Esophagus (tissue), 2 donors: Measurements from ENCODE around the gene SLC27A4. TPM values are rescaled to one million over a fixed set of nuclear protein-coding genes. Genes with fewer than 3 reads are reported as not detected.

Experiments used
- H3K27ac ChIP-seq, 2 donors: one replicate each; pipeline ENCODE4 v1.5.1; 2013; ENCODE audit warnings: low read depth in 2 of 2, mild to moderate bottlenecking in 2 of 2, inconsistent platforms in 1 of 2, low read length in 1 of 2, moderate library complexity in 1 of 2
- H3K27me3 ChIP-seq, 2 donors: one replicate each; pipeline ENCODE4 v1.6.1; 2013; ENCODE audit warnings: low read length in 2 of 2, control low read depth in 1 of 2, mild to moderate bottlenecking in 1 of 2; ENCODE audit not compliant: insufficient read depth in 2 of 2, control insufficient read depth in 1 of 2
- H3K36me3 ChIP-seq, 2 donors: one replicate each; pipeline ENCODE4 v1.6.1; 2013; ENCODE audit warnings: low read length in 1 of 2; ENCODE audit not compliant: control insufficient read depth in 2 of 2, insufficient read depth in 2 of 2
- H3K4me1 ChIP-seq, 2 donors: one replicate each; pipeline ENCODE4 v1.6.1; 2013; ENCODE audit warnings: low read length in 1 of 2; ENCODE audit not compliant: control insufficient read depth in 2 of 2, insufficient read depth in 2 of 2
- H3K4me3 ChIP-seq, 2 donors: one replicate each; pipeline ENCODE4 v1.5.1; 2013; ENCODE audit warnings: low read length in 2 of 2, mild to moderate bottlenecking in 2 of 2, low read depth in 1 of 2, moderate library complexity in 1 of 2
- H3K9me3 ChIP-seq, 2 donors: one replicate each; pipeline ENCODE4 v1.6.1; 2013; ENCODE audit warnings: mild to moderate bottlenecking in 2 of 2, low read depth in 1 of 2, low read length in 1 of 2, moderate library complexity in 1 of 2; ENCODE audit not compliant: control insufficient read depth in 2 of 2, insufficient read depth in 1 of 2
- WGBS, 2 donors: extraction: QIAGEN DNeasy Blood & Tissue Kit; methylation state at CpG; one replicate each; pipeline ENCODE4 v1.1.7; 2013; 5-methylcytosine and 5-hydroxymethylcytosine counted together
- polyA plus RNA-seq, 2 donors: library from polyadenylated mRNA; stranded (reverse); fragments of 200-250 nt; gene quantifications; one replicate each; pipeline ENCODE4 v1.2.3, GENCODE V29; 2013
- donor health status: healthy with polysubstance abuse.
- donor health status: Bipolar disorder and iron deficiency.

SLC27A4 gene
- polyA plus RNA-seq, 2 donors, result 65.2 to 69.2 TPM

DNA sequence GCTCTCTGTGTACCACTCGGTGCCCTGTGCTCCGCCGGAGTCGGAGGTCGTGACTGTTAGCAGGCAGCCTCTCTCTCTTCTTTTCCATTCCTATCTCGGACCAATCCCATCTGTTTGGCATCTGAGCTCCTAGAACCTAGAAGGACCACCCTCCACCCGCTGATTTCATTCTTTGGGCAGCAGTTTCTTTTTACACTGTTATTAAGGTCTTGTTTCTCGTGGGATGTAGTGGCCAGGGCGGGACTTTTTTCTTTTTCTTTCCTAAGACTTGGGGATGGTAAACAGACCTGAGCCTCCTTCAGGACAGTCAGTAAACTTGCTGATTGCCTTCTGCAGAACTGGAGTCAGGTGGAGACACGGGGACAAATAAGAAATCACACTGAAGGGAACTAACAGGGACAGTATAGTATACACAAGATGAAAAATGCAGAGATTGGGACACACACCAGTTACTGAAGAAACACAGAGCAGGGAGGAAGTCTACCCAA, 31.3 kb downstream of the SLC27A4 start:
- H3K9me3 ChIP-seq, result no peaks in the 10 kb centered on the region
- peak overlapping the region; percentile 80 to 99 for H3K27ac ChIP-seq
- peak overlapping the region; percentile 68 to 91 for H3K4me3 ChIP-seq
- no peaks in the 10 kb centered on the region for H3K27me3 ChIP-seq
- peaks cover 0 to 3% of the 10 kb centered on the region in 2 donors for H3K36me3 ChIP-seq
- 0% methylated on average over 10 of the region's 10 CpGs for WGBS, 2 donors
- H3K4me1 ChIP-seq, result peaks cover 0 to 8% of the 10 kb centered on the region in 2 donors

DNA sequence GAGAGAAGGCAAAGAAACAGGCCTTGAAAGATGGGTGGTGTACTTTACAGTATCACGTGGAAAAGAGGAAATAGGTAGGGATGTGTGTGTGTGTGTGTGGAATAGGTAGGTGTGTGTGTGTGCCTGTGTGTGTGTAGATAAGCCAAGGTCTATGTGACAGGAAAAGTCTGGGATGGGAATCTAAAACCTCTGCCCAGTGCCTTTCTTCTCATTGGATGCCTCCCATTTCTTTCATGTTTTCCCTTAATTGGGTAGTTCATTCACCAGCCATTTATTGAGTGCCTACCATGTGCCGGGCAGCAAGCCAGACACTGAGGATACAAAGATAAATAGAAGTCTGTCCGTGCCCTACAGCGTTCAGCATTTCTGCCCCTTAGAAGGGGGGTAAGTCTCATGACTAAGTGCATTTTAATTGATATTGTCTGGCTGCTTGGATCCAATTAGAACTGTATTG, 31.9 kb downstream of the SLC27A4 start:
- peak overlapping the region; percentile 80 to 99 for H3K27ac ChIP-seq
- no peaks in the 10 kb centered on the region for H3K9me3 ChIP-seq
- WGBS, 2 donors, result 17 to 19% methylated on average over 4 of the region's 4 CpGs
- peak overlapping the region; percentile 68 to 91 for H3K4me3 ChIP-seq
- H3K27me3 ChIP-seq, result no peaks in the 10 kb centered on the region
- H3K36me3 ChIP-seq, result peaks cover 0 to 3% of the 10 kb centered on the region in 2 donors
- peaks cover 0 to 8% of the 10 kb centered on the region in 2 donors for H3K4me1 ChIP-seq

- peaks cover 0 to 8% of the 10 kb centered on the region in 2 donors for H3K4me1 ChIP-seq
- no peaks in the 10 kb centered on the region for H3K9me3 ChIP-seq
- H3K4me3 ChIP-seq, result no peak overlapping the region
- H3K36me3 ChIP-seq, result peaks cover 0 to 3% of the 10 kb centered on the region in 2 donors
- H3K27ac ChIP-seq, result peak overlapping the region; percentile 1 to 99
- no peaks in the 10 kb centered on the region for H3K27me3 ChIP-seq
- 82 to 87% methylated on average over 1 of the region's 1 CpG for WGBS, 2 donors
These were observed 32.5 kb downstream of the SLC27A4 start for GRCh38 chr9:128372784-128373183.

DNA sequence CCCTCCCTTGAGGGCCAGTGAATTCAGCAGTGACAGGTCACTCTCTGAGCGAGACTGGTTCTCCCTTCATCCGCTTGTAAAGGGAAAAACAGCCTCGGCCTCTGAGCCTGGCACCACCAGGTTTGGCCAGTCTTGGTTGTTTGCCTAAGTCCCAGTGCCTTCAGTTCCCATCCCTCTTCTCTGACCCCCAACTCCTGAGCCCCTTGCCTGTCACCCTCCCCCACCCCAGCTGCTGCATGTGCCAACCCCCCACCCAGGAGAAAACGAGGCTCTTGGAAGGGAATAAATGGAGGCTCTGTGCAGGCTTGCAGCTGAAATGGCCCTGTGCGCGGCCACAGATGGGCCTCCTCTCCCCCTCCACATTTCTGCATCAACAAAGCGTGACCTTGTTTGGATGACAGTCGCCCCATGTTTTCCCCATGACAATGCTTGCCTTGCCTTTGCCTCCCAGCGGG, 33.9 kb downstream of the SLC27A4 start:
- Histone ChIP-seq H3K4me1 (peaks cover 0 to 8% of the 10 kb centered on the region in 2 donors), H3K27ac (no peak overlapping the region), H3K9me3 (no peaks in the 10 kb centered on the region), H3K4me3 (no peak overlapping the region), H3K36me3 (peaks cover 3 to 5% of the 10 kb centered on the region in 2 donors), H3K27me3 (no peaks in the 10 kb centered on the region)
- 85% methylated on average over 9 of the region's 9 CpGs for WGBS, 2 donors

GRCh38 chr9:128375865-128376264, 35.5 kb downstream of the SLC27A4 start:
- peaks cover 0 to 5% of the 10 kb centered on the region in 2 donors for H3K4me1 ChIP-seq
- 59 to 71% methylated on average over 5 of the region's 5 CpGs for WGBS, 2 donors
- no peak overlapping the region for H3K4me3 ChIP-seq
- H3K9me3 ChIP-seq, result no peaks in the 10 kb centered on the region
- no peak overlapping the region for H3K27ac ChIP-seq
- H3K27me3 ChIP-seq, result no peaks in the 10 kb centered on the region
- H3K36me3 ChIP-seq, result peaks cover 3 to 5% of the 10 kb centered on the region in 2 donors

- Histone ChIP-seq H3K4me3 (no peak overlapping the region), H3K9me3 (no peaks in the 10 kb centered on the region), H3K27me3 (no peaks in the 10 kb centered on the region), H3K4me1 (peaks cover 0 to 4% of the 10 kb centered on the region in 2 donors), H3K36me3 (peaks cover 11 to 33% of the 10 kb centered on the region in 2 donors), H3K27ac (no peak overlapping the region)
- WGBS, 2 donors, result 68 to 75% methylated on average over 6 of the region's 6 CpGs
These were observed 41.9 kb downstream of the SLC27A4 start for GRCh38 chr9:128382261-128382660.

GRCh38 chr9:128383007-128383753, 42.9 kb downstream of the SLC27A4 start:
- H3K36me3 ChIP-seq, result peaks cover 13 to 36% of the 10 kb centered on the region in 2 donors
- no peak overlapping the region for H3K27ac ChIP-seq
- peaks cover 0 to 4% of the 10 kb centered on the region in 2 donors for H3K4me1 ChIP-seq
- no peak overlapping the region for H3K4me3 ChIP-seq
- H3K27me3 ChIP-seq, result no peaks in the 10 kb centered on the region
- H3K9me3 ChIP-seq, result no peaks in the 10 kb centered on the region
- WGBS, 2 donors, result 83 to 85% methylated on average over 9 of the region's 9 CpGs

- H3K27ac ChIP-seq, result no peak overlapping the region
- WGBS, 2 donors, result 88 to 89% methylated on average over 8 of the region's 8 CpGs
- no peaks in the 10 kb centered on the region for H3K27me3 ChIP-seq
- H3K9me3 ChIP-seq, result no peaks in the 10 kb centered on the region
- H3K4me1 ChIP-seq, result peaks cover 0 to 4% of the 10 kb centered on the region in 2 donors
- H3K36me3 ChIP-seq, result peaks cover 14 to 39% of the 10 kb centered on the region in 2 donors
- no peak overlapping the region for H3K4me3 ChIP-seq
These were observed 43.5 kb downstream of the SLC27A4 start for GRCh38 chr9:128383791-128384190.

DNA sequence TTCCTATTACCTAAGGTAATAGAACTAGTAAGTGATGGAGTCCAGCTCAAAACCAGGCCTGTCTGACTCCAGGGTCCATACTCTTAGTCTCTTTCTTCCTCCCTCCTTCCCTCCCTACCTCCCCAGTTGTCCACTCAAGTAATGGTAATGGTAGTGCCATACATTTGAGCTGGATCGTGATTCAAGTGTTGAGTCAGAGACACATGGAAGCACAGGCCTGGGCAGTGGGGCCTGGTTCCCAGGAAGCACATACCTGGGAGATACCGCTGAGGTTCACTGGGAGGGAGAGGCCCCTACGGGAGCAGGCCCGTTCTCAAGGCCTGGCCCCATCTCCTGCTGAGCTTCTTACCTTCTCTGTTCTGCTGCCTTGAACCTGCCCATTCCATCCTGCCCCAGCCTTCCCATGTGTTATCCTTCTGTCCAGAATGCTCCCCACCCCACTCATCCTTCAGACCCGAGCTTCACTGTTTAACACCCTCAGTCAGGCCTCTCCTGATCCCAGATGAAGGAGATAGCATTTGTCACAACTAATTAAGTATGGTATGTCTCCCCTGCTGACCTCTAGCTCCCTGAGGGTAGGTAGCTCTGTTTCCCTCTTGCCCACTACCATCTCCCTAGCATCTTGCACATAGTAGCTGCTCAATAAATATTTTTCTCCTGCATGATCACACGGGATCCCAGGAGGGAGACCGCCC, 44.6 kb downstream of the SLC27A4 start:
- Histone ChIP-seq H3K4me3 (no peak overlapping the region), H3K36me3 (peaks cover 14 to 50% of the 10 kb centered on the region in 2 donors), H3K9me3 (no peaks in the 10 kb centered on the region), H3K27ac (no peak overlapping the region), H3K4me1 (peaks cover 0 to 4% of the 10 kb centered on the region in 2 donors), H3K27me3 (no peaks in the 10 kb centered on the region)
- 84 to 89% methylated on average over 7 of the region's 7 CpGs for WGBS, 2 donors
